PC-9 (cell line): Measurements from ENCODE around the gene FOXR1. TPM values are rescaled to one million over a fixed set of nuclear protein-coding genes. Genes with fewer than 3 reads are reported as not detected.

ENCODE experiments used
- BruUV-seq: library from RNA; stranded (reverse); fragments of 400-500 nt; replicated peaks from 2 replicates; lab custom pipeline; 2021; lab: Mats Ljungman, UMichigan
- CTCF ChIA-PET: fragments of 300-600 bp; sonication (Branson Sonifier 250); formaldehyde crosslinking; loops from one replicate; lab custom pipeline; 2022; ENCODE audit warnings: antibody characterized with exemption; lab: Charles Lee
- POLR2A ChIA-PET: fragments of 300-600 bp; sonication (Branson Sonifier 250); formaldehyde crosslinking; loops from one replicate; lab custom pipeline; 2022; ENCODE audit warnings: antibody characterized with exemption; ENCODE audit not compliant: unreplicated experiment; lab: Charles Lee
- DNase-seq, 2 experiments: peaks; one replicate each; pipeline versions ENCODE4 v3.0.0 to v3.0.0-alpha.2; 2015 to 2022; ENCODE audit warnings: mixed read lengths in 1 of 2
- H2AFZ ChIP-seq: fragments of 200-600 bp; sonication (generic); 2 replicates; pipeline ENCODE4 v1.8.1; 2017; ENCODE audit warnings: antibody characterized with exemption
- H3F3A ChIP-seq: fragments of 200-600 bp; sonication (generic); 2 replicates; pipeline ENCODE4 v1.8.1; 2017; ENCODE audit warnings: antibody characterized with exemption, mild to moderate bottlenecking, low read depth; ENCODE audit not compliant: insufficient read depth
- H3K27ac ChIP-seq: fragments of 200-600 bp; sonication (generic); 2 replicates; pipeline ENCODE4 v1.6.1; 2016; ENCODE audit warnings: mixed run types
- H3K27me3 ChIP-seq: fragments of 200-600 bp; sonication (generic); 2 replicates; pipeline ENCODE4 v1.6.1; 2016; ENCODE audit warnings: low read depth, mixed run types; ENCODE audit not compliant: insufficient read depth
- H3K36me3 ChIP-seq: fragments of 200-600 bp; sonication (generic); 2 replicates; pipeline ENCODE4 v1.6.1; 2016; ENCODE audit warnings: low read depth, mixed run types
- H3K4me1 ChIP-seq: fragments of 200-600 bp; sonication (generic); replicated peaks from 2 replicates; pipeline ENCODE4 v1.6.1; 2016; ENCODE audit warnings: mixed run types; ENCODE audit not compliant: insufficient read depth
- H3K4me2 ChIP-seq: fragments of 200-600 bp; sonication (generic); 2 replicates; pipeline ENCODE4 v1.6.1; 2017; ENCODE audit warnings: mixed run types
- H3K4me3 ChIP-seq: fragments of 200-600 bp; sonication (generic); 2 replicates; pipeline ENCODE4 v1.6.1; 2016; ENCODE audit warnings: mixed run types
- H3K79me2 ChIP-seq: fragments of 200-600 bp; sonication (generic); 2 replicates; pipeline ENCODE4 v1.6.1; 2017; ENCODE audit warnings: low read depth, mixed run types
- H3K9me2 ChIP-seq: fragments of 200-600 bp; sonication (generic); 2 replicates; pipeline ENCODE4 v1.8.1; 2017; ENCODE audit warnings: mild to moderate bottlenecking; ENCODE audit not compliant: insufficient read depth
- H3K9me3 ChIP-seq: fragments of 200-600 bp; sonication (generic); 2 replicates; pipeline ENCODE4 v1.8.1; 2016; ENCODE audit warnings: low read depth; ENCODE audit not compliant: insufficient read depth
- H4K20me1 ChIP-seq: fragments of 200-600 bp; sonication (generic); 2 replicates; pipeline ENCODE4 v1.8.1; 2017; ENCODE audit not compliant: insufficient read depth
- CTCF ChIP-seq: fragments of 200-600 bp; sonication (generic); conservative IDR thresholded peaks from 2 replicates; pipeline ENCODE4 v1.6.1; 2017; ENCODE audit warnings: mixed run types, antibody characterized with exemption, mild to moderate bottlenecking, moderate library complexity
- EZH2 ChIP-seq: fragments of 200-600 bp; sonication (generic); IDR thresholded peaks from 2 replicates; pipeline ENCODE4 v1.8.0; 2017; ENCODE audit warnings: antibody characterized with exemption, low read depth
- intact Hi-C: fragments of 100-400 bp; cut with micrococcal nuclease; formaldehyde crosslinking; loops from one replicate; pipeline ENCODE4 v1.10.0; 2022; ENCODE audit not compliant: unreplicated experiment
- total RNA-seq: library from RNA; stranded (reverse); gene quantifications from 2 replicates; pipeline ENCODE4 v1.2.3, GENCODE V29; 2021

The FOXR1 gene
- total RNA-seq, 1 experiment from 2014 or later, result not detected

GRCh38 chr11:119025541-119025940 lies 54.0 kb downstream of the FOXR1 start:
- no peak for DNase-seq
- BruUV-seq, result no TSS peak

GRCh38 chr11:119025978-119026766 lies 54.6 kb downstream of the FOXR1 start:
- H3K4me2 ChIP-seq, result no peak overlapping the region
- H3K79me2 ChIP-seq, result peaks cover 25% of the 10 kb centered on the region
- TF ChIP-seq CTCF (no peak), EZH2 (no peak)
- intact Hi-C loops, result no loop called here
- no peak overlapping the region for H3K4me3 ChIP-seq
- H2AFZ ChIP-seq, result no peak overlapping the region
- H3K9me2 ChIP-seq, result no peaks in the 10 kb centered on the region
- DNase-seq, result no peak
- ChIA-PET POLR2A (no interaction called here), CTCF (no interaction called here)
- peaks cover 30% of the 10 kb centered on the region; the same call in 1 of the 2 replicates for H3K36me3 ChIP-seq
- peaks cover 19% of the 10 kb centered on the region for H3F3A ChIP-seq
- BruUV-seq, result no TSS peak
- H3K4me1 ChIP-seq, result peaks cover 24% of the 10 kb centered on the region
- no peak overlapping the region for H3K27ac ChIP-seq
- H4K20me1 ChIP-seq, result peaks cover 6% of the 10 kb centered on the region
- no peaks in the 10 kb centered on the region for H3K27me3 ChIP-seq
- H3K9me3 ChIP-seq, result no peaks in the 10 kb centered on the region

More at GRCh38 chr11:119025541-119025940, 54.0 kb downstream of the FOXR1 start:
- H3K79me2 ChIP-seq, result peaks cover 31% of the 10 kb centered on the region
- H4K20me1 ChIP-seq, result peaks cover 7% of the 10 kb centered on the region
- peaks cover 32% of the 10 kb centered on the region; the same call in 1 of the 2 replicates for H3K36me3 ChIP-seq
- no peak overlapping the region for H3K4me2 ChIP-seq
- H3K9me2 ChIP-seq, result no peaks in the 10 kb centered on the region
- ChIA-PET POLR2A (interaction anchor here (0.6 kb wide), 1 partner anchor 355 kb away, joined by 4 read pairs; no protein-coding TSS in a partner anchor), CTCF (no interaction called here)
- H3K27me3 ChIP-seq, result no peaks in the 10 kb centered on the region
- no peak overlapping the region for H2AFZ ChIP-seq
- peaks cover 30% of the 10 kb centered on the region for H3K4me1 ChIP-seq
- H3K27ac ChIP-seq, result no peak overlapping the region
- H3K9me3 ChIP-seq, result no peaks in the 10 kb centered on the region
- TF ChIP-seq EZH2 (no peak), CTCF (no peak)
- no peak overlapping the region for H3K4me3 ChIP-seq
- H3F3A ChIP-seq, result peaks cover 24% of the 10 kb centered on the region
- intact Hi-C loops, result no loop called here

- H3K27me3 ChIP-seq, result no peaks in the 10 kb centered on the region
- no peak for DNase-seq
- no peak overlapping the region for H3K27ac ChIP-seq
- H3F3A ChIP-seq, result peaks cover 22% of the 10 kb centered on the region
- no peak overlapping the region for H3K4me3 ChIP-seq
- no peak overlapping the region for H3K4me2 ChIP-seq
- H3K79me2 ChIP-seq, result peaks cover 17% of the 10 kb centered on the region
- TF ChIP-seq CTCF (no peak), EZH2 (no peak)
- H3K9me2 ChIP-seq, result no peaks in the 10 kb centered on the region
- ChIA-PET CTCF (no interaction called here), POLR2A (no interaction called here)
- H2AFZ ChIP-seq, result no peak overlapping the region
- H4K20me1 ChIP-seq, result peaks cover 3% of the 10 kb centered on the region; the same call in 1 of the 2 replicates
- intact Hi-C loops, result no loop called here
- BruUV-seq, result no TSS peak
- H3K9me3 ChIP-seq, result no peaks in the 10 kb centered on the region
- H3K36me3 ChIP-seq, result peaks cover 24% of the 10 kb centered on the region; the same call in 1 of the 2 replicates
- H3K4me1 ChIP-seq, result peaks cover 22% of the 10 kb centered on the region
Measured at GRCh38 chr11:119026970-119027369, 55.4 kb downstream of the FOXR1 start.
